Spleen (tissue), 7 donors: Measurements from ENCODE around the gene TMEM163.

Experiments used
- CTCF ChIP-seq, 11 experiments: fragments of 200-600 bp in 7 of 11; fragments of 450-650 bp in 4 of 11; sonication (generic) in 4 of 11; IDR thresholded peaks in 8 of 11; conservative IDR thresholded peaks in 3 of 11; 1 replicate in 7 of 11; 2 replicates in 4 of 11; pipeline versions ENCODE4 v1.4.0 to v1.8.0; 2016 to 2021; ENCODE audit warnings: antibody characterized with exemption in 11 of 11, inconsistent platforms in 4 of 11, mild to moderate bottlenecking in 1 of 11
- POLR2A ChIP-seq, 3 donors: fragments of 450-650 bp; IDR thresholded peaks; one replicate each; pipeline ENCODE4 v1.5.1; 2017; ENCODE audit warnings: antibody characterized with exemption in 3 of 3, mild to moderate bottlenecking in 1 of 3
- POLR2AphosphoS5 ChIP-seq, 3 donors: sonication (generic); formaldehyde crosslinking; IDR thresholded peaks; one replicate each; pipeline ENCODE4 v1.5.1; 2017; ENCODE audit warnings: antibody characterized with exemption in 3 of 3
- donor health status: DM: no; HTN: no; CAD: no; lungs with moderate emphysema.
- donor health status: DM: no; HTN: no; CAD: no.
- donor health status: DM: no; HTN: no; CAD: no.

GRCh38 chr2:134724341-134724740, 5.5 kb upstream of the TMEM163 start:
- TF ChIP-seq POLR2A (IDR thresholded peaks at IDR 0.05) (no peak), POLR2AphosphoS5 (IDR thresholded peaks at IDR 0.05) (no peak), CTCF (IDR thresholded peaks at IDR 0.05 in 8 of 11, conservative IDR thresholded peaks at IDR 0.05 in 3 of 11) (no peak)
